GM06990 (cell line): ENCODE measurements around the gene AMZ1.

ENCODE experiments used
- DNase-seq: peaks from one replicate; pipeline ENCODE4 v3.0.0-alpha.2; 2011; ENCODE audit not compliant: insufficient read length; ENCODE audit errors: extremely low read depth
- H3K27me3 ChIP-seq: replicated peaks from 2 replicates; pipeline ENCODE4 v1.6.0; 2011; ENCODE audit warnings: low read length; ENCODE audit not compliant: control insufficient read depth, insufficient read depth
- H3K36me3 ChIP-seq: 2 replicates; pipeline ENCODE4 v1.5.1; 2011; ENCODE audit warnings: low read length; ENCODE audit not compliant: control insufficient read depth, insufficient read depth
- H3K4me3 ChIP-seq: replicated peaks from 2 replicates; pipeline ENCODE4 v1.5.1; 2011; ENCODE audit warnings: low read depth, mild to moderate bottlenecking, control low read depth, low read length
- TF ChIP-seq, protein P1 (sequence below): IDR thresholded peaks from 2 replicates; pipeline ENCODE4 v1.5.1; 2011; ENCODE audit warnings: low read length, control low read depth, mild to moderate bottlenecking, inconsistent platforms; ENCODE audit not compliant: insufficient read depth, poor library complexity, severe bottlenecking

AMZ1 gene

DNA sequence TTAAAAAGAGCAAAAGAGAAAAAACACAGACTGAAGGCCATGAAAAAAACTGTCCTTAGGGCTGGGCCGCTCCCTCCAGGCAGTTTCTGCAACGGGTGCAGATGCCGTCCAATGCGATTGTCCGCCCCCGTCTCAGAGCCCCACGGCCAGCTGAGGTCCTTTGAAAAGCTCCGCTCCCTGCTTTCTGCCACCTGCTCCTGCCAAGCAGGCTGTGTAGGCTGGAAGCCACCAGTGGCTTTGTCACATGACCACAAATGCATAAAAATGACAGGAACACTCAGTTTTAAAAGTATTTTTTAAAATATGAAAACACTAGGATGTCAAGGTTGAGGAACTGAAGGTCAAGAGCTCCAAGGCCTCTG is 71.7 kb downstream of the AMZ1 start:
- no peak for DNase-seq
- no peak overlapping the region for H3K4me3 ChIP-seq
- H3K36me3 ChIP-seq: no peaks in the 10 kb centered on the region; the same call in 1 of the 2 replicates
- no peaks in the 10 kb centered on the region for H3K27me3 ChIP-seq
- TF ChIP-seq, protein P1, sequence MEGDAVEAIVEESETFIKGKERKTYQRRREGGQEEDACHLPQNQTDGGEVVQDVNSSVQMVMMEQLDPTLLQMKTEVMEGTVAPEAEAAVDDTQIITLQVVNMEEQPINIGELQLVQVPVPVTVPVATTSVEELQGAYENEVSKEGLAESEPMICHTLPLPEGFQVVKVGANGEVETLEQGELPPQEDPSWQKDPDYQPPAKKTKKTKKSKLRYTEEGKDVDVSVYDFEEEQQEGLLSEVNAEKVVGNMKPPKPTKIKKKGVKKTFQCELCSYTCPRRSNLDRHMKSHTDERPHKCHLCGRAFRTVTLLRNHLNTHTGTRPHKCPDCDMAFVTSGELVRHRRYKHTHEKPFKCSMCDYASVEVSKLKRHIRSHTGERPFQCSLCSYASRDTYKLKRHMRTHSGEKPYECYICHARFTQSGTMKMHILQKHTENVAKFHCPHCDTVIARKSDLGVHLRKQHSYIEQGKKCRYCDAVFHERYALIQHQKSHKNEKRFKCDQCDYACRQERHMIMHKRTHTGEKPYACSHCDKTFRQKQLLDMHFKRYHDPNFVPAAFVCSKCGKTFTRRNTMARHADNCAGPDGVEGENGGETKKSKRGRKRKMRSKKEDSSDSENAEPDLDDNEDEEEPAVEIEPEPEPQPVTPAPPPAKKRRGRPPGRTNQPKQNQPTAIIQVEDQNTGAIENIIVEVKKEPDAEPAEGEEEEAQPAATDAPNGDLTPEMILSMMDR: no peak

DNA sequence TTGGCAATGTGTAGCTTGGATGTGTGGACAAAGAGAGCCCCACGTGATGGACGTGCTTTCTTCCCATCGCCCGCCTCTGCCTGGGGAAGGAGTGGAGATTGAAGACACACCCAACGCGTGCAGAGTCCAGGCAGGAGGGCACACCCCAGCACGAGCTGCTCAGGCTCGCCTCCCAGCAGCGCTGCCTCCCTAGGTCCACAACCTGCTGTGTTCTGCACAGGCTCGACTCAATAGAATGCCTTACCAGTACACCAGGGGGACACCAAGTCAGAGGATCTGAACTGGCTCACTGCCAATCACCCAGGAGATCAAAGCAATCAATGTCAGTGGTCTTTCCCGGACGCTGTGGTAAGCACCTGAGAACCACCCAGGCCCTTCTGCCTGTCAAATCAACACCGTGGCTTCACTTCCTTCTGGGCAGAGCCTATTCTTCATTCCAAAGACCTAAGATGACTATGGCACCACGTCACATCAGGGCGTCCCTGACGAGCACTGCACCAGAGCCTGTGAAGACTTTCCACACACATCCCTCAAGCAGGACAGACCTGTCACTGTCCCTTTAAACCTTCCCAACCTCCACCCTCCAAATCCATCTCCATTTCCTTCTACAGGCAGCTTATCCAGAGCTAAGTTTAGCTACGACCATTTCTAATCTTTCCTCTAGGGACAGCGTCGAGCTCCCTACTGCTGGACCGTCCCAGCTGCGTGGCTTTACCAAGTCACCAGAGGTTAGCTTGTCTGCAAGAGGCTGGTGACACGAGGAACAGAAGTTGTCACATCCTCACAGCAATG is 72.3 kb downstream of the AMZ1 start:
- TF ChIP-seq, protein P1: no peak
- Histone ChIP-seq H3K27me3 (no peaks in the 10 kb centered on the region), H3K36me3 (no peaks in the 10 kb centered on the region; the same call in 1 of the 2 replicates), H3K4me3 (no peak overlapping the region)
- DNase-seq: no peak

DNA sequence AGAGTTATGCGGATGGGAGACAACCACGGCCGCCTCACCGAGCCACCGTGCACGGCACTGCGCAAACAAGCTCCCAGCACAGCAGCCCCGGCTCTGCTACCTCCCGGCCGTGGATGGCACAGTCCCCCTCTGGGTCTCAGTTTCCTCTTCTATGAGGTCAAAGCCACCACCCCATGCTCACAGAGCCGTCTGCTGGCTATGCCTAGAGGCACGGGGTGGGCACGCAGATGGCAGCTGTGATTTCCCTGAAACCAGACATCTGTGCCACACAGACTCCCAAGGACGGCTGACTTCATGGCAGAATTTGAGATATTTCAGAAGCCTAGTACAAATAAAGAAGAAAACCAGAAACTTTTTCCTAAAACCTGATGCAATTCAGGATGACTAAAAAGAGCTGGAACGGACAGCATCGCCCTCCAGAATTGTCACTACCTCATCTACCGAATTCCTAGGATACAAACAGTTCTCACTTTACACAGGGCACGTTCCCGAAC is 73.2 kb downstream of the AMZ1 start:
- TF ChIP-seq, protein P1: no peak
- Histone ChIP-seq H3K36me3 (no peaks in the 10 kb centered on the region; the same call in 1 of the 2 replicates), H3K4me3 (no peak overlapping the region), H3K27me3 (no peaks in the 10 kb centered on the region)
- DNase-seq: no peak

DNA sequence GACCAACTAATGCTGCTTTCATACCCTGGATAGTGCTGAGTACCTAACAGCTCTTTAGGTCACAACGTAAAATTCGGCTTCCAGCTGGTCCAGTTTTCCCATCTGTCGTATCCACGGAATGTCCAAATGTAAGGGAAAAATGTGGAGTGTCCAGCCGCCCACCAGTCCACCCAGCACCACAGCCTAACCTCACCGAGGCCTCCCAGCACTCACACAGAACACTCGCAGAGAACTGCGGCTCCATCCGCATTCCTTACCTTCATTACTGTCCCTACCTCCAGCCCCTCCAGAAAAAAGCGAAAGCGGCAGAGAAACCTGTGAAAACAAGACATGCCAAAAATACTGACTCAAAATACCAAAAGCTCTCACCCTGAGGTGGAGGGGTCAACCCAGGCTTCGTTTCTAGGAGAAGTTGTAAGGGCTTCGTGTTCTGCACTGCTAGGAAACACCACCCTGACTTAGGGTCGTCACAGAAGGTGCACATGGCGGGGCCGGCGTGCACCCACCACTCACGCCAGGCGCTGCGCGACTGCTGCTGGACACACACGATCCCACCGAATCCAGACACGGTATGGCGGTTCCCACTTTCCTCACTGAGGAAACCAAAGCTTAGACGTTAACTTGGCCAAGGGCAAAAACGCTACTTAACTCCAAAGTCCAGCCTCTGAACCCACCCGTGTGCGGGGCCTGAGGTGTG is 73.9 kb downstream of the AMZ1 start:
- Histone ChIP-seq H3K4me3 (no peak overlapping the region), H3K36me3 (no peaks in the 10 kb centered on the region; the same call in 1 of the 2 replicates), H3K27me3 (no peaks in the 10 kb centered on the region)
- DNase-seq: no peak
- TF ChIP-seq, protein P1: no peak

DNA sequence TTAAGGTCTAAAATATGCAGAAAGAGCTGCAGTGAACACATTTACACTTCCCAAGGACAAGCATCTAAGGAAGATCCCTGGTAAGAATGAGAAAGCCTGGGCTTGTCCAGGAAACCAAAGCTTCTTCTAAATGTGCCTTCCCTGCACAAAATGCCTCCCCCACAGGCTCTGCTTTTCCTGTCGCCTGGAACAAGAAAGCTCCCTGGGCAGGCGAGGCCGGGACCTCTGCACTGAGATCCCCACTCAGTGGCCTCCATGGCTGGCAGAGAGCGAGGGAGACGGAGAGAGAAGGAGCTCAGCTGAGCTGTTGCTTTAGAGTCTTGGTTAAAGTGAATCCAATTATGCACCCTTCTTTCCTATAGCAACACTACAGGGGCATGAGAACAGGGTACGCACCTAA is 75.6 kb downstream of the AMZ1 start:
- TF ChIP-seq, protein P1: no peak
- H3K4me3 ChIP-seq: no peak overlapping the region
- no peaks in the 10 kb centered on the region; the same call in 1 of the 2 replicates for H3K36me3 ChIP-seq
- DNase-seq: no peak
- no peaks in the 10 kb centered on the region for H3K27me3 ChIP-seq
